ENCODE measurements around the gene RASGRF2. TPM values are rescaled to one million over a fixed set of nuclear protein-coding genes. Genes with fewer than 3 reads are reported as not detected.

Gene RASGRF2
- polyA plus RNA-seq, 2 of the 4 experiments (the other 2 are of a cell fraction): 1.4 to 2.1 TPM

- Histone ChIP-seq H3K4me1 (no peaks in the 10 kb centered on the region), H3K4me2 (no peak overlapping the region), H3K4me3 (no peak overlapping the region), H3K9me3 (no peaks in the 10 kb centered on the region), H3K27ac (no peak overlapping the region)
- TF ChIP-seq NR3C1 (IDR thresholded peaks at IDR 0.05) (no peak), FOXS1 (CRISPR knock-in tag; IDR thresholded peaks at IDR 0.05) (no peak), HEYL (CRISPR knock-in tag; IDR thresholded peaks at IDR 0.05) (no peak), HOXB13 (CRISPR knock-in tag; IDR thresholded peaks at IDR 0.05; ENCODE audit: low read depth) (no peak), JUNB (IDR thresholded peaks at IDR 0.05) (no peak), FOSB (CRISPR knock-in tag; IDR thresholded peaks at IDR 0.05) (no peak), EP300 (IDR thresholded peaks at IDR 0.05) (no peak), CHD2 (IDR thresholded peaks at IDR 0.05; ENCODE audit: low read length, partially characterized antibody) (no peak), CHD4 (IDR thresholded peaks at IDR 0.05; ENCODE audit: borderline replicate concordance) (no peak), CBX2 (IDR thresholded peaks at IDR 0.05; ENCODE audit: borderline replicate concordance, low read depth) (no peak), ELK1 (IDR thresholded peaks at IDR 0.05; ENCODE audit: low read depth, low read length) (no peak), E2F6 (IDR thresholded peaks at IDR 0.05; ENCODE audit: borderline replicate concordance, low read depth) (no peak), ZC3H11A (IDR thresholded peaks at IDR 0.05) (no peak), MAX (IDR thresholded peaks at IDR 0.05) (no peak), SREBF2 (IDR thresholded peaks at IDR 0.05) (no peak)
- ATAC-seq (no peak), FAIRE-seq (no peak), DNase-seq (ENCODE audit: low read depth in 1 of 2, low spot score in 1 of 2) (no peak)
- WGBS (ENCODE audit: missing lambda C conversion rate): 89% methylated on average over 7 of the region's 7 CpGs
- ChIA-PET CTCF (no interaction called here), POLR2A (no interaction called here)
These were observed 274.1 kb downstream of the RASGRF2 start for GRCh38 chr5:81234299-81234698.

- Histone ChIP-seq H3K9me3 (no peaks in the 10 kb centered on the region), H3K4me2 (no peak overlapping the region), H3K4me1 (no peaks in the 10 kb centered on the region), H3K27ac (no peak overlapping the region), H3K4me3 (no peak overlapping the region)
- POLR2A ChIA-PET: no interaction called here
- DNase-seq (ENCODE audit: low read depth in 1 of 2, low spot score in 1 of 2) (no peak), FAIRE-seq (no peak), ATAC-seq (no peak)
- WGBS (ENCODE audit: missing lambda C conversion rate): 95% methylated on average over 1 of the region's 3 CpGs
- TF ChIP-seq ZFP36 (IDR thresholded peaks at IDR 0.05; ENCODE audit: borderline replicate concordance, partially characterized antibody) (no peak), GATA3 (IDR thresholded peaks at IDR 0.05; ENCODE audit: borderline replicate concordance) (no peak), BHLHE40 (IDR thresholded peaks at IDR 0.05; ENCODE audit: low read depth, low read length) (no peak), HES2 (IDR thresholded peaks at IDR 0.05) (no peak), POLR2AphosphoS2 (conservative IDR thresholded peaks at IDR 0.05; ENCODE audit: low read length) (no peak), CTCF (IDR thresholded peaks at IDR 0.05) (no peak), TFCP2L1 (CRISPR knock-in tag; IDR thresholded peaks at IDR 0.05) (no peak), USF2 (IDR thresholded peaks at IDR 0.05) (no peak), EHMT2 (IDR thresholded peaks at IDR 0.05; ENCODE audit: low read depth) (no peak), SMC3 (IDR thresholded peaks at IDR 0.05) (no peak), TP53 (CRISPR knock-in tag; IDR thresholded peaks at IDR 0.05) (no peak), RCOR1 (IDR thresholded peaks at IDR 0.05; ENCODE audit: low read depth, low read length) (no peak)
- CTCF ChIA-PET: no interaction called here
These were observed 274.6 kb downstream of the RASGRF2 start for GRCh38 chr5:81234801-81235200.

Data from A549 (cell line).